DMS53 treated with DMSO at 0.1 percent for 48 hours (cell line): ENCODE data around the gene FOXO3B.
"Not testable (repeated sequence)": the region's sequence is repeated elsewhere in the genome, so short reads cannot be mapped to it uniquely, and the experiment has no call there.

Source experiments
- DNase-seq: peaks from one replicate; lab custom pipeline; 2025; ENCODE audit not compliant: unreplicated experiment; lab: John Stamatoyannopoulos, UW

FOXO3B gene

DNA sequence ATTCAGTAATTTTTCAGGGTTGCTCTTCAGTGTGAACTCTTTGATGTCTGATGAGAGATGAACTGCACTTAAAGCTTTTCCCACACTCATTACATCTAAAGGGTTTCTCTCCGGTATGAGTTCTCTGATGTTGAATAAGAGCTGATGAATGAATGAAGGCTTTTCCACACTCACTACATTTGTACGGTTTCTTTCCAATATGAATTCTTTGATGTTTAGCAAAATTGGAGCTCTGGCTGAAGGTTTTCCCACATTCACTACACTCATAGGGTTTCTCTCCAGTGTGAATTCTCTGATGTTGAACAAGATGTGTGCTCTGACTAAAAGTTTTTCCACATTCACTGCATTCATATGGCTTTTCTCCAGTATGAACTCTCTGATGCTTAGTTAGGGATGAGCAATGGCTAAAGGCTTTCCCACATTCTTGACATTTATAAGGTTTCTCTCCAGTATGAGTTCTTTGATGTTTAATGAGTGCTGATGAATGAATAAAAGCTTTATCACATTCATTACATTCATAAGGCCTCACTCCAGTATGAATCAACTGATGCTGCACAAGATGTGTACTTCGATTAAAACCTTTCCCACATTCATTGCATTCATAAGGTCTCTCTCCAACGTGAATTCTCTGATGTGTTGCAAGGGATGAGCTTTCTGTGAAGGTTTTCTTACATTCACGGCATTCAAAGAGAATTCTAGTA is 20.0 kb downstream of the FOXO3B start:
- not testable (repeated sequence) for DNase-seq

- DNase-seq: not testable (repeated sequence)
These were observed 32.0 kb downstream of the FOXO3B start for GRCh38 chr17:18650094-18650493.

GRCh38 chr17:18644291-18644690 is 37.8 kb downstream of the FOXO3B start, which contains the start of gene TBC1D28:
TBC1D28 (minus strand) TSS chr17:18644391; CDS start chr17:18641352, 3,039 bp downstream.
- not testable (repeated sequence) for DNase-seq

DNA sequence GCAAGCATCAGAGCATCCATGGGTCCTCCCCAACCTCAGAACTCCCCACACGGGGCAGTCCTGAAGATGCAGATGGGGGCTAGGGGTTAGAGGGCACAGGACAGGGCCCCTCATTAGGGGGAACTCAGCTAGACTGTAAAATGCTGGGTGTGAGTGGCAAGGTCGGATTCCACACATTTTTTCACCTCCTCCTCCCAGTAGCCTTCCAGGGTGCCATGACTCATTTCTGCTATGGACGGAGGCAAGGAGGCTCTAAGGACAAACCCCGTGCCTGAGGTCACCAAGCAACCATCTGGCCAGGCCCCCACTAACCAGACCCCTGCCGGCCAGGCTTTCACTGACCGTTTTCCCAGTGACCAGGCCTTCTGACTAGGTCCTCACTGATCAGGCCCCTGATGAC is 39.0 kb downstream of the FOXO3B start:
- not testable (repeated sequence) for DNase-seq

- DNase-seq: not testable (repeated sequence)
These were observed 43.8 kb downstream of the FOXO3B start for GRCh38 chr17:18638357-18638756.

- not testable (repeated sequence) for DNase-seq
These were observed 45.9 kb downstream of the FOXO3B start for GRCh38 chr17:18636237-18636636.

- not testable (repeated sequence) for DNase-seq
These were observed 46.3 kb downstream of the FOXO3B start for GRCh38 chr17:18635773-18636172.

- DNase-seq: not testable (repeated sequence)
These were observed 47.4 kb downstream of the FOXO3B start for GRCh38 chr17:18634550-18635263.
